HUES6 (cell line): Measurements from ENCODE around the gene EVC.
"Not testable (repeated sequence)": the region's sequence is repeated elsewhere in the genome, so short reads cannot be mapped to it uniquely, and the experiment has no call there.

Experiments used
- H3K27ac ChIP-seq: 2 replicates; pipeline ENCODE4 v1.7.0; 2013; ENCODE audit warnings: low read depth, mild to moderate bottlenecking, low read length, inconsistent platforms
- H3K27me3 ChIP-seq: 2 replicates; pipeline ENCODE4 v1.6.1; 2013; ENCODE audit warnings: low read length; ENCODE audit not compliant: control insufficient read depth, insufficient read depth
- H3K36me3 ChIP-seq: 2 replicates; pipeline ENCODE4 v1.6.1; 2013; ENCODE audit warnings: low read length; ENCODE audit not compliant: control insufficient read depth, insufficient read depth
- H3K4me1 ChIP-seq: 2 replicates; pipeline ENCODE4 v1.6.1; 2013; ENCODE audit warnings: low read length; ENCODE audit not compliant: control insufficient read depth, insufficient read depth
- H3K4me3 ChIP-seq: 2 replicates; pipeline ENCODE4 v1.5.1; 2013; ENCODE audit warnings: low read depth, low read length
- H3K9ac ChIP-seq: one replicate; pipeline ENCODE4 v1.6.1; 2013; ENCODE audit warnings: mild to moderate bottlenecking, low read length
- H3K9me3 ChIP-seq: 2 replicates; pipeline ENCODE4 v1.6.1; 2013; ENCODE audit warnings: low read depth, low read length; ENCODE audit not compliant: control insufficient read depth, insufficient read depth

Gene EVC

DNA sequence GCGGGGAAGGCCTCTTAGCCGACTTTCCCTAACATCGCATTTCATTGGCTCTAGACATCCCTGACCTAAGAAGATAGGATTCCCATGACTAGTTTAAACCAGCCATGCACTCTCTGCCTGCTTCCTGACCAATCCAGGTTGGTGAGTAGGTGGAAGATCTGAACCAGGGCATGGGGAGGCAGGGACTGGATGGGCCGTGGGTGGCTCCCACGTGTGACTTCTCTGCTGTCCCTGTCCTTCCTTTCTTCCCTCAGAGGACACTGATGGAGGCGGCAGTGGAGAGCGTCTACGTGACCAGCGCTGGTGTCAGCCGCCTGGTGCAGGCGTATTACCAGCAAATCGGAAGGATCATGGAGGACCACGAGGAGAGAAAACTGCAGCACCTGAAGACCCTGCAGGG lies 90.7 kb downstream of the EVC start:
- no peak overlapping the region for H3K9ac ChIP-seq
- no peak overlapping the region for H3K4me3 ChIP-seq
- peaks cover 26% of the 10 kb centered on the region for H3K36me3 ChIP-seq
- no peaks in the 10 kb centered on the region for H3K9me3 ChIP-seq
- H3K4me1 ChIP-seq = no peaks in the 10 kb centered on the region
- no peaks in the 10 kb centered on the region for H3K27me3 ChIP-seq
- no peak overlapping the region for H3K27ac ChIP-seq

DNA sequence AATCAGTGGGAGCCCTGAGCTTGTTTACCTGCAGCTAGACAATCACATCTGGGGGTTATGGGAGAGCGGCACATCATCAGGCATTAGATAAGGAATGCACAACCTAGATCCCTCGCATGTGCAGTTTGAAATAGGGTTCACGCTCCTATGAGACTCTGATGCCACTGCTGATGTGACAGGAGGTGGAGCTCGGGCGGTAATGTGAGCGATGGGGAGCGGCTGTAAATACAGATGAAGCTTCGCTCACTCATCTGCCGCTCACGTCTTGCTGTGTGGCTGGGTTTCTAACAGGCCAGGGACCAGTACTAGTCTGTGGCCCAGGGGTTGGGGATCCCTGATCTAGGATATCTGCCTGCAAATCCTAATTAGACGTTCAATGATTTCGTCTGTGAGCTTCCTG lies 91.6 kb downstream of the EVC start:
- H3K36me3 ChIP-seq = peaks cover 23% of the 10 kb centered on the region
- H3K4me3 ChIP-seq = no peak overlapping the region
- no peak overlapping the region for H3K9ac ChIP-seq
- H3K27ac ChIP-seq = no peak overlapping the region
- H3K4me1 ChIP-seq = no peaks in the 10 kb centered on the region
- no peaks in the 10 kb centered on the region for H3K27me3 ChIP-seq
- no peaks in the 10 kb centered on the region for H3K9me3 ChIP-seq

DNA sequence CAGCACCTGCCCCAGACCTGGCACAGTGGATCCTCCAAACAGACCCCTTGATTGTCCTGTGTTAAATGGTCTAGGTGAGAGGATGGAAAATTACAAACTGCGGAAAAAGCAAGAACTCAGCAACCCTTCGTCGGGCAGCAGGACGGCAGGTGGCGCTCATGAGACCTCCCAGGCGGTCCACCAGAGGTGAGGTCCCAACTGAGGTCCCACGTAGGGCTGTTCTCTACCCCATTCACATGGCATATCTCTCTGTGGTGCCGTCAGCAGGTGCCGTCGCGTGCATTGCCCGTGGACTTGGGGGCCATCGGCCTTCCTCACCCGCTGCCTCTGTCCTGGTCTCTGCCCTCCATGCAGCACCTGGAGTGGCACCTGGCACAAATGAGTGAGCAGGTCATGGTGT lies 93.7 kb downstream of the EVC start:
- Histone ChIP-seq H3K27me3 (no peaks in the 10 kb centered on the region), H3K9me3 (no peaks in the 10 kb centered on the region), H3K9ac (no peak overlapping the region), H3K27ac (no peak overlapping the region), H3K4me3 (no peak overlapping the region), H3K36me3 (peaks cover 34% of the 10 kb centered on the region), H3K4me1 (no peaks in the 10 kb centered on the region)

DNA sequence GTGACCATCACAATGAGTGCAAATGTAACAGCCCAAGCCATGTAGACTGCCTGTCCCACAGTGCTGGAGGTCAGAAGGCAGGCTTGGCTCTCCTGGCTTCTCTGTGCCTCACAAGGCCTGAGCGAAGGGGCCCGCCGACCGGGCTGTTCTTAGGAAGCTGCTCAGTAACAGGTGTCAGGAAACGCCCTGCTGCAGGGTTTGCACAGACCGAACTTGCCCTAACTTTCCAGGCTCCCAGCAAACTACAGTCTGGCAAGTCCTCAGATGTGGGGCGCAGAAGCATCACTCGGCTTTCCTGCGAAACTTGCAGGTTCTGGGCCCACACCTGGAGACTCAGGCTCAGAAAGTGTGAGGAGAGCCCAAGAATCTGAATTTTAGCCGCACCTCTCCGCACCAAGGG lies 94.3 kb downstream of the EVC start:
- Histone ChIP-seq H3K4me1 (no peaks in the 10 kb centered on the region), H3K4me3 (no peak overlapping the region), H3K9ac (no peak overlapping the region), H3K36me3 (peaks cover 40% of the 10 kb centered on the region), H3K27ac (no peak overlapping the region), H3K27me3 (no peaks in the 10 kb centered on the region), H3K9me3 (no peaks in the 10 kb centered on the region)

DNA sequence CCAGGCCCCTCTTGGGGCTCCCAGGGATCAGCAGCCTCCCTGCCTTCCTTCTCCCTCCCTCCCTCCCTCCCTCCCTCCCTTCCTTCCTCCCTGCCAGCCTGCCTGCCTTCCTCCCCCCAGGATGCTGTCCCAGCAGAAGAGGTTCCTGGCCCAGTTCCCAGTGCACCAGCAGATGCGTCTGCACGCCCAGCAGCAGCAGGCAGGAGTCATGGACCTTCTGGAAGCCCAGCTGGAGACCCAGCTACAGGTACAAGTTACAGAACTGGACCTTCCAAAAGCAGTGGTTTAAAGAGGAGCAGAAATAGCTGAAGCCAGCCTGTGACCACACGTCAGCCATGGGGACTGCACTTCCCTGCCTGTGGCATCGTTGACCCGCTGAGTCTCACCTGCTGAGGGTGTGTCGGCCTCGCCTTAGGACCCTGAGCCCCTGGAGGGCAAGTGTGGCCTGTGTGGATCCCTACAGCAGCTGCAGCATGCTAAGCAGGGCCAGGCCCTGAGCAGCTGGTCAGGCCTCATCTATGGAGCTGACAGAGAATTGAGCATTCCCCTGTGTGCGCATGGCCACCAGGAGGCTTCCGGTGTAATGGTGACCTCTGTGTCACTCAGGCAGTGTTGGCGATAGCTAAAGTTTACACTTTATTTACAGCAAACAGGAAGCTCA lies 97.2 kb downstream of the EVC start:
- H3K4me1 ChIP-seq = no peaks in the 10 kb centered on the region
- no peaks in the 10 kb centered on the region for H3K27me3 ChIP-seq
- H3K27ac ChIP-seq = no peak overlapping the region
- H3K4me3 ChIP-seq = no peak overlapping the region
- H3K36me3 ChIP-seq = peaks cover 59% of the 10 kb centered on the region
- peak overlapping the region; percentile 3 for H3K9ac ChIP-seq
- no peaks in the 10 kb centered on the region for H3K9me3 ChIP-seq

DNA sequence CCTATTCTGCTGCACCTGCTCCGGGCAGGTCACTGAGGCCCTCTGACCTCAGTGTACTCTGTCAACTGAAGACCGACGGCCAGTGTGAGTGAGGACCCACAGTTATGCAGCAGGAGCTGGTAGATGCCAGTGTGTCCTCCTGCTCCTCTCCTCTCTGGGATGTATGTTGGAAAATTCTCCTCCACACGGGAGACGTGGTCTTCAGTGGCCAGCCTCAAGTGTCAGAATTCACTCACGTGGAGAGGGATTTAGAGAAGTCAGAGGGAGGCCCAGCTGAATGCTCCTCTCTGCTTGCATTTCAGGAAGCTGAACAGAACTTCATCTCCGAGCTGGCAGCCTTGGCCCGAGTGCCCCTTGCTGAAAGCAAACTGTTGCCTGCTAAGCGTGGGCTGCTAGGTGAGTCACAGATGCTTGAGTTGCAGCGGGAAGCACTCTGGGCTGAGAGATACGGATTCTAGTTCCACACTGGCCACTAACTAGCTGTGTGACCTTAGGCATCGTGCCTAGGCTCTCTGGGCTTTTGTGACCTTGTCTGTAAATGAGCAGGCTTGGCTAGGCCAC lies 98.3 kb downstream of the EVC start:
- no peaks in the 10 kb centered on the region for H3K4me1 ChIP-seq
- no peak overlapping the region for H3K27ac ChIP-seq
- H3K36me3 ChIP-seq = peaks cover 67% of the 10 kb centered on the region
- H3K27me3 ChIP-seq = no peaks in the 10 kb centered on the region
- no peaks in the 10 kb centered on the region for H3K9me3 ChIP-seq
- no peak overlapping the region for H3K4me3 ChIP-seq
- H3K9ac ChIP-seq = no peak overlapping the region

DNA sequence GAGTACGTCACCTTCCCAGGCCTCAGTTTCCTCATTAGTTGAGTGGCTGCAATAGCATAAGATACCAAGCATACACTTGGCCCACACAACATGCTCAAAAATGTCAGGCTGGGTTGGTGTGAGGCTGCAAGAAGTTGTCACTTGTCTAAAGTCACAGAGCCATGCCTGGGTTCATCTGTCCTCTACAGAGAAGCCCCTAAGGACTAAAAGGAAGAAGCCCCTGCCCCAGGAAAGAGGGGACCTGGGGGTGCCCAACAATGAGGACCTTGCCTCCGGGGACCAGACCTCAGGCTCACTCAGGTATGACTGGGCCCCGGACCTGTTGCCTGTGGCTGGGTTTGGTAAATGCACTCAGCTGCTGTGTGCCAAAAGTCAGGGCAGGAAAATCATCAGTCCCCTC lies 99.2 kb downstream of the EVC start:
- H3K4me3 ChIP-seq = no peak overlapping the region
- H3K27me3 ChIP-seq = no peaks in the 10 kb centered on the region
- H3K9me3 ChIP-seq = no peaks in the 10 kb centered on the region
- H3K4me1 ChIP-seq = no peaks in the 10 kb centered on the region
- no peak overlapping the region for H3K9ac ChIP-seq
- peaks cover 59% of the 10 kb centered on the region for H3K36me3 ChIP-seq
- H3K27ac ChIP-seq = no peak overlapping the region

DNA sequence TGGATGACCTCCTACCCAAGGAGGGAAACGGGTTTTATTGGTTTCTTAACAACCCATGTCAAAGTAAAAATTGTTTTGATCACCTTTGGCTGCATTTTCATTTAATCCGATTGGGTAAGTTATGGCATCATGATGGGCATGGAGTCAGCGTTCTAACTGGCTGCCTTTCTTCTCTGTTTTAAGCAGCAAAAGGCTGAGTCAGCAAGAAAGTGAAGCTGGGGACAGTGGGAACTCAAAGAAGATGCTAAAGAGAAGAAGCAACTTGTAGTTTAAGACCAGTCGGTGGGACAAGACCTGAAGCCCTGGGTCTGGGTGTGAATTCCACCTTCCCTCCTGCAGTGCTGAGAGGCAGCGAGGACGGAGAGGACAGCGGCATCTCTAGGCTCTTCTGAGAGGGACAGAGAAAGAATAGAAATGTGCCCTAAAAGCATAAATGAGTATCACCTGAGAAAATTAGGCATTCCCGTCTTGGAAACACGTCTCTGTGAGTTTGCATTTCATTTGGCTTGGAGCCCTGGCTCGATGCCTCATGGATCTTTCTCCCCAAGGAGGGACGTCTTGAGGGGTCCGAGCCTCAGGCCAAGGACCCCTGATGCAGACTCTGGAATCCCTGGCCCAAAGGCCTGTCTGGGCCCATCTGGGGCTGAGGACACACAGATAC lies 99.9 kb downstream of the EVC start:
- no peaks in the 10 kb centered on the region for H3K27me3 ChIP-seq
- peaks cover 61% of the 10 kb centered on the region for H3K36me3 ChIP-seq
- no peak overlapping the region for H3K27ac ChIP-seq
- H3K4me1 ChIP-seq = no peaks in the 10 kb centered on the region
- H3K4me3 ChIP-seq = no peak overlapping the region
- H3K9ac ChIP-seq = no peak overlapping the region
- H3K9me3 ChIP-seq = no peaks in the 10 kb centered on the region

DNA sequence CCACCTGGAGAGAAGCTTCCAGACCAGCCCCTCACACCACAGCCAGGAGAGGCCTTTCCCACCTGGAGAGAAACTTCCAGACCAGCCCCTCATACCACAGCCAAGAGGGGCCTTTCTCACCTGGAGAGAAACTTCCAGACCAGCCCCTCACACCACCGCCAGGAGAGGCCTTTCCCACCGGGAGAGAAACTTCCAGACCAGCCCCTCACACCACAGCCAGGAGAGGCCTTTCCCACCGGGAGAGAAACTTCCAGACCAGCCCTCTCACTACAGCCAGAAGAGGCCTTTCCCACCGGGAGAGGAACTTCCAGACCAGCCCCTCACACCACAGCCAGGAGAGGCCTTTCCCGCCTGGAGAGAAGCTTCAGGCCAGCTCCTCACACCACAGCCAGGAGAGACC lies 101.1 kb downstream of the EVC start:
- not testable (repeated sequence) for H3K27ac ChIP-seq, H3K9ac ChIP-seq, H3K27me3 ChIP-seq, H3K9me3 ChIP-seq, H3K4me3 ChIP-seq, H3K4me1 ChIP-seq
- H3K36me3 ChIP-seq = peaks cover 58% of the 10 kb centered on the region

DNA sequence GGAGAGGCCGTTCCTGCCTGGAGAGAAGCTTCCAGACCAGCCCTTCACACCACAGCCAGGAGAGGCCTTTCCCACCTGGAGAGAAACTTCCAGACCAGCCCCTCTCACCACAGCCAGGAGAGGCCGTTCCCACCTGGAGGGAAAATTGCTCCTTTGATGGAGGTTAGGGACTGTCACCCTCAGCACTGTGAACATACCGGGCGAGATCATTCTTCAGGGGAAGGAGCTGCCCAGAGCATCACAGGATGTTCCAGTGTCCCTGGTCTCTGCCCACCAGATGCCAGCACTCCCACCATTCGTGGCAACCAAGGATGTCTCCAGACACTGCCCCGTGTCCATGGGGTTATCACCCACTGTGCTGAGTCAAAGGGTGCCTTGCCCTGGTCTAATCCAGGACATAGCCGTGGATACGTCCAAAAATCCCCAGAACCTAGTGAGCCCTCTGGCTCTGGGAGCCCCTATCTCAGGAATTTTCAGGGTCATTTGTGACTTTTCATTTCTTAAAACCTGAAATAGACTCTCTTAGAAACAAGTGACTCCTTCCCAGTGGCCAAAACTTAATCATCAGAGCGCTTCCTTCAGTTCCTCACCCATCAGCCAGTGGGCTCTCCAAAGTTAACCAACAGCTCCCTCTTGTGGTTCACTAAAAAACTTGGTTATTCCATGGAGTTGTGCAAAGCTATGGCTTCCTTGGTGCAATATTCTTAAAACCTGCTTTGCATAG lies 101.7 kb downstream of the EVC start:
- H3K27ac ChIP-seq = no peak overlapping the region
- no peaks in the 10 kb centered on the region for H3K9me3 ChIP-seq
- H3K9ac ChIP-seq = no peak overlapping the region
- no peaks in the 10 kb centered on the region for H3K27me3 ChIP-seq
- no peak overlapping the region for H3K4me3 ChIP-seq
- H3K4me1 ChIP-seq = no peaks in the 10 kb centered on the region
- H3K36me3 ChIP-seq = peaks cover 60% of the 10 kb centered on the region

DNA sequence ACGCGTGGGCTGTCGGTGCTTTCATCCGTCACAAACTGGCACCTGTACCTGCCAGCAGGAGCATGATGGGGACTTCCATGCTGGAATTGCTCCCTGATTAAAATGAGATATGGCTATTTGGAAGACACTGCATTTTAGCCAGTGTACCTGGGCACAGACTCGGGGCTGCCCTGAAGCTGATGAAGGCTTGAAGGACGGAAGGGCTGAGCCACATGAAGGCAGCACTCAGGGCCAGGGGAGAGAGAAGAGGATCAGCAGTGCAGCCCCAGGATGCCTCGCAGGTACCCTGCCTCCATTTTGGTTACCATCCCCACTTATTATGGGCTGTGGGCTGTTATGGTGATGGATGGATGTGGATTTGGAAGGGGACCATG lies 102.9 kb downstream of the EVC start:
- Histone ChIP-seq H3K36me3 (peaks cover 63% of the 10 kb centered on the region), H3K27me3 (no peaks in the 10 kb centered on the region), H3K9me3 (no peaks in the 10 kb centered on the region), H3K4me3 (no peak overlapping the region), H3K27ac (no peak overlapping the region), H3K4me1 (no peaks in the 10 kb centered on the region), H3K9ac (no peak overlapping the region)
